ENCODE measurements around the gene ZNF564. TPM values are rescaled to one million over a fixed set of nuclear protein-coding genes. Genes with fewer than 3 reads are reported as not detected.

The ZNF564 gene
- total and polyA plus RNA-seq, 3 donors from 2014 or later = 4.6 to 18.0 (median 10.7) TPM

DNA sequence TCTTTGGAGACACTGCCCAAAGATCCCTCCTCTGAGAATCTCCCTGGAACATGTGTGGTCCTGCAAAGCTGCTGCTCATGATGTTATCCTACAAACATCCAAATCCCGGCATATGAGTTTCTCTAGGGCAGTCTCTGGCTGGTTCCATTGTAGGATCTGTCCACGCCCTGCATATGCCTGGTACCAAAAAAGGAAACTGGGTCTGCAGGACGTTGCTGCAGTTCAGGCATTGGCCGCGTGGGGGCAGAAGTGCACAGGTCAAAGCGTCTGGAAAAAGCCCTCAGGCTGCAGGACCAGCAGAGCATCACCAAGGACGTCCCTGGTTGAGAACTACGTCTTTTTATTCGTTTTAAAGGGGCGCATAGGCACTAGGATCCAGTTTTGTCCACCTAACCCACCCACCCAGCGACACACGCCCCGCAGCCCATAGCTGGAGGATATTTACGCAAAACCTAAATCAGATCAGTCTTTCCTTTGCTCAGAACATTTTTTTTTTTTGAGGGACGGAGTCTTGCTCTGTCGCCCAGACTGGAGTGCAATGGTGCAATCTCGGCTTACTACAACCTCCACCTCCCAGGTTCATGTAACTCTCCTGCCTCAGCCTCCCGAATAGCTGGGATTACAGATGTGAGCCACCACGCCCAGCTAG lies 12.9 kb upstream of the ZNF564 start:
- 15 to 21% methylated on average over 19 of the region's 19 CpGs for WGBS, 2 donors
- no peaks in the 10 kb centered on the region for H3K4me1 ChIP-seq
- no peaks in the 10 kb centered on the region for H3K36me3 ChIP-seq (ENCODE audit: low read depth, missing control alignments)
- intact Hi-C loops (cut with DNase I; ENCODE audit: low total_unique reads) = no loop called here
- peak; percentile 94 for DNase-seq
- no peak overlapping the region for H3K27ac ChIP-seq
- H3K27me3 ChIP-seq = no peaks in the 10 kb centered on the region
- no peak for TF ChIP-seq POLR2A (IDR thresholded peaks at IDR 0.05)
- TF ChIP-seq, protein P1, sequence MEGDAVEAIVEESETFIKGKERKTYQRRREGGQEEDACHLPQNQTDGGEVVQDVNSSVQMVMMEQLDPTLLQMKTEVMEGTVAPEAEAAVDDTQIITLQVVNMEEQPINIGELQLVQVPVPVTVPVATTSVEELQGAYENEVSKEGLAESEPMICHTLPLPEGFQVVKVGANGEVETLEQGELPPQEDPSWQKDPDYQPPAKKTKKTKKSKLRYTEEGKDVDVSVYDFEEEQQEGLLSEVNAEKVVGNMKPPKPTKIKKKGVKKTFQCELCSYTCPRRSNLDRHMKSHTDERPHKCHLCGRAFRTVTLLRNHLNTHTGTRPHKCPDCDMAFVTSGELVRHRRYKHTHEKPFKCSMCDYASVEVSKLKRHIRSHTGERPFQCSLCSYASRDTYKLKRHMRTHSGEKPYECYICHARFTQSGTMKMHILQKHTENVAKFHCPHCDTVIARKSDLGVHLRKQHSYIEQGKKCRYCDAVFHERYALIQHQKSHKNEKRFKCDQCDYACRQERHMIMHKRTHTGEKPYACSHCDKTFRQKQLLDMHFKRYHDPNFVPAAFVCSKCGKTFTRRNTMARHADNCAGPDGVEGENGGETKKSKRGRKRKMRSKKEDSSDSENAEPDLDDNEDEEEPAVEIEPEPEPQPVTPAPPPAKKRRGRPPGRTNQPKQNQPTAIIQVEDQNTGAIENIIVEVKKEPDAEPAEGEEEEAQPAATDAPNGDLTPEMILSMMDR (IDR thresholded peaks at IDR 0.05) = peak; percentile 56 to 95 (median 90)
- H3K4me3 ChIP-seq = no peak overlapping the region
- H3K9me3 ChIP-seq = no peaks in the 10 kb centered on the region

DNA sequence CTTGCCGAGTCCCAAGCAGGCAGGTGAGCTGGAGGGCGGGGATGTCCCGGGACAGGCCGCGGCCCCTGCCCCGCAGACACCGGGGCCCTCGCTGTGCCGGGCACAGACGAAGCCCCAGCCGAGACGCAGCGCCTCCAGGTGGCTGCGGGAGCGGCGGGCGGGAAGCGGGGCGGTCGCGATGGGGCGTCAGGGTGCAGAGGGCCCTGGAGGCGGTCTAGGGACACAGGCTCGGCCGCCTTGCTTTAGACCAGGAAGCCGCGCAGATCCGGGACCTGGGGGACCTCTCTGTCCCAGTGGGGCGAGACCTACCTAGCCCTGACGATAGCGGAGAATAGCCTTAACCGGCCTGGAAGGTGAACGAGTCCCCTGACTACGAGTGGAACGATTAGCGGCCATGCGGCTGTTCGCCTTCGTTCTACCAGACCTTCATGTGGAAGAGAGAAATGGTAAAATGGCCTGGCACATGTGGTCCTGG lies 4.2 kb upstream of the ZNF564 start:
- Histone ChIP-seq H3K27ac (no peak overlapping the region), H3K4me3 (peak overlapping the region; percentile 10 to 36), H3K9me3 (no peaks in the 10 kb centered on the region), H3K36me3 (ENCODE audit: low read depth, missing control alignments) (no peaks in the 10 kb centered on the region), H3K4me1 (no peaks in the 10 kb centered on the region), H3K27me3 (no peaks in the 10 kb centered on the region)
- intact Hi-C loops (cut with DNase I; ENCODE audit: low total_unique reads) = no loop called here
- DNase-seq = no peak
- TF ChIP-seq, protein P1 (IDR thresholded peaks at IDR 0.05) = no peak
- TF ChIP-seq POLR2A (IDR thresholded peaks at IDR 0.05) = no peak
- 37 to 46% methylated on average over 17 to 19 of the region's 39 CpGs for WGBS, 2 donors

DNA sequence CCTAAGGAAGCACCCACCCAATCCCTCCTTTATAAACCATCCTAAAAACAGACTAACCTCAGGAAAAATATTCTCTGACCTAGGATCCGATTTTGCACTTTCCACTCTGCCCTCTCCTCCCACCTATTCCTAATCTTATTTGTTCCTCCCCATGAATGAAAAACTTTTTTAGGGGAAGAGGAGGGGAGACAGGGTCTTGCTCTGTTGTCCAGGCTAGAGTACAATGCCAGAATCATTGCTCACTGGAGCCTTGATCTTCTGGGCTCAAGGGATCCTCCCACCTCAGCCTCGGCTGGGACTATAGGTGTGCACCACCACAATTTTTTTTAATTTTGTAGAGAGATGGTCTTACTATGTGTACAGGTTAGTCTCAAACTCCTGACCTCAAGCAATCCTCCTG lies 4.4 kb downstream of the ZNF564 start:
- Histone ChIP-seq H3K4me1 (peaks cover 10% of the 10 kb centered on the region), H3K36me3 (ENCODE audit: low read depth, missing control alignments) (no peaks in the 10 kb centered on the region), H3K9me3 (no peaks in the 10 kb centered on the region), H3K27ac (no peak overlapping the region), H3K27me3 (no peaks in the 10 kb centered on the region), H3K4me3 (no peak overlapping the region)
- 76 to 80% methylated on average over 2 of the region's 2 CpGs for WGBS, 2 donors
- no peak for DNase-seq
- TF ChIP-seq POLR2A (IDR thresholded peaks at IDR 0.05) = no peak
- TF ChIP-seq, protein P1 (IDR thresholded peaks at IDR 0.05) = no peak
- intact Hi-C loops (cut with DNase I; ENCODE audit: low total_unique reads) = no loop called here

DNA sequence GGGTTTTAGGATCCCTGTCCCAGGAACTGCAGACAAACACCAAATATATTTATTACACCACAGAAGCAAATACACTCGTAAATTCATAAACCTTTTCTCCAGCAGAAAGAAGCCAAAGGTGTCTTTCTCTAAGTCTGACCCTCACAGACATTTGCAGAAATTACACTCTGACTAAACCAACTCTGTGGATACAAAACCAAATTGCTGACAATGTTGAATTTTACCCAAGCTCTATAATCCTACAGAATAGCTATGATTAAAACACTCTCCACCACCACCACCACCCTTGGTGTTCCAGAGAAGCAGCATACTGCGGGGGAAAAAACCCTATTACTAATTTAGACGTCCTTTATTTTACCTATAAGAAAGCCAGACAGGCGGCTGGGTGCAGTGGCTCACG lies 5.2 kb downstream of the ZNF564 start:
- Histone ChIP-seq H3K36me3 (ENCODE audit: low read depth, missing control alignments) (no peaks in the 10 kb centered on the region), H3K27ac (no peak overlapping the region), H3K9me3 (no peaks in the 10 kb centered on the region), H3K4me1 (peaks cover 10% of the 10 kb centered on the region), H3K4me3 (no peak overlapping the region), H3K27me3 (no peaks in the 10 kb centered on the region)
- no peak for DNase-seq
- 89 to 93% methylated on average over 5 of the region's 5 CpGs for WGBS, 2 donors
- TF ChIP-seq POLR2A (IDR thresholded peaks at IDR 0.05) = no peak
- TF ChIP-seq, protein P1 (IDR thresholded peaks at IDR 0.05) = no peak
- intact Hi-C loops (cut with DNase I; ENCODE audit: low total_unique reads) = no loop called here

DNA sequence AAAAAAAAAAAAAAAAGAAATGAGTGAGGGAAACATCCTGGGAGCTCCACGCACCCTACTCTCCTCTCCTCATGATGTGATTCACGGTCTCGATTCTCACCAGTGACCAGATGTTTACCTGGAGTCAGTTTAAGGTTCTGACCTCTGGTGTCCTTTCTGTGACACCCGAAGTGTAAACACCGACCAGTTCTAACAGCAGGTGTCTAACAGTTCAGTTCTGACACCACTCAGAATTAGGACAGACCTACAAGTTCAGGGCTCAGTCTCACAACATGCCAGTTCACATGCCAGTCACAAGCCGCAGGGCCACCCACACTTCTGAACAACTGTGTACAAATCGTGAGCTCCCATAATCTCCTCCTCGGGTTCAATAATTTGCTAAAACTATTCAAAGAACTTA lies 6.0 kb downstream of the ZNF564 start:
- 94 to 96% methylated on average over 8 of the region's 8 CpGs for WGBS, 2 donors
- H3K4me1 ChIP-seq = peaks cover 9% of the 10 kb centered on the region
- intact Hi-C loops (cut with DNase I; ENCODE audit: low total_unique reads) = no loop called here
- no peak for DNase-seq
- no peak for TF ChIP-seq POLR2A (IDR thresholded peaks at IDR 0.05)
- TF ChIP-seq, protein P1 (IDR thresholded peaks at IDR 0.05) = no peak
- H3K36me3 ChIP-seq (ENCODE audit: low read depth, missing control alignments) = no peaks in the 10 kb centered on the region
- no peaks in the 10 kb centered on the region for H3K27me3 ChIP-seq
- H3K9me3 ChIP-seq = no peaks in the 10 kb centered on the region
- H3K27ac ChIP-seq = no peak overlapping the region
- H3K4me3 ChIP-seq = no peak overlapping the region

Data from testis (tissue), 3 donors.